Skeletal muscle tissue (tissue), 4 donors: ENCODE results near the gene ZNF614. TPM values are rescaled to one million over a fixed set of nuclear protein-coding genes. Genes with fewer than 3 reads are reported as not detected.
"Not testable (repeated sequence)": the region's sequence is repeated elsewhere in the genome, so short reads cannot be mapped to it uniquely, and the experiment has no call there.

ENCODE experiments used
- H3K27ac ChIP-seq: one replicate; pipeline ENCODE4 v1.7.0; 2013; ENCODE audit warnings: mild to moderate bottlenecking, low read depth, low read length, inconsistent platforms
- H3K27me3 ChIP-seq, 3 donors: one replicate each; pipeline ENCODE4 v1.7.0; 2013; ENCODE audit warnings: low read length in 3 of 3; ENCODE audit not compliant: control insufficient read depth in 3 of 3, insufficient read depth in 3 of 3
- H3K36me3 ChIP-seq, 3 donors: one replicate each; pipeline ENCODE4 v1.7.0; 2013; ENCODE audit warnings: low read length in 3 of 3; ENCODE audit not compliant: control insufficient read depth in 3 of 3, insufficient read depth in 3 of 3
- H3K4me1 ChIP-seq, 3 donors: one replicate each; pipeline ENCODE4 v1.7.0; 2013; ENCODE audit warnings: low read length in 3 of 3, mild to moderate bottlenecking in 3 of 3; ENCODE audit not compliant: control insufficient read depth in 3 of 3, insufficient read depth in 3 of 3
- H3K4me3 ChIP-seq, 3 donors: one replicate each; pipeline ENCODE4 v1.7.0; 2013; ENCODE audit warnings: low read length in 3 of 3
- H3K9ac ChIP-seq, 3 donors: one replicate each; pipeline ENCODE4 v1.7.0; 2013; ENCODE audit warnings: low read length in 3 of 3, mild to moderate bottlenecking in 3 of 3, moderate library complexity in 2 of 3, low read depth in 1 of 3
- H3K9me3 ChIP-seq, 3 donors: one replicate each; pipeline ENCODE4 v1.7.0; 2013; ENCODE audit warnings: low read length in 3 of 3; ENCODE audit not compliant: control insufficient read depth in 3 of 3
- total RNA-seq: library from RNA; depleted of rRNA; stranded (reverse); fragments of >200 nt; gene quantifications from one replicate; pipeline ENCODE4 v1.2.3, GENCODE V29; 2014
- donor health status: Osteomylitis.

ZNF614 gene
- total RNA-seq, 1 donor from 2014 or later: 7.8 TPM

GRCh38 chr19:51994048-51994644, 34.0 kb downstream of the ZNF614 start:
- no peak overlapping the region for H3K27ac ChIP-seq
- H3K36me3 ChIP-seq: peaks cover 60 to 78% (median 62%) of the 10 kb centered on the region in 3 donors
- H3K27me3 ChIP-seq: no peaks in the 10 kb centered on the region
- H3K4me1 ChIP-seq: no peaks in the 10 kb centered on the region
- H3K9ac ChIP-seq: no peak overlapping the region
- peak overlapping the region in 1 of 3 donors; percentile 33 for H3K4me3 ChIP-seq
- H3K9me3 ChIP-seq: peaks cover 33 to 63% (median 52%) of the 10 kb centered on the region in 3 donors

- Histone ChIP-seq H3K9me3 (peaks cover 36 to 64% (median 54%) of the 10 kb centered on the region in 3 donors), H3K4me1 (no peaks in the 10 kb centered on the region), H3K27me3 (no peaks in the 10 kb centered on the region), H3K27ac (no peak overlapping the region), H3K9ac (no peak overlapping the region), H3K4me3 (peak overlapping the region in 2 of 3 donors; percentile 8 to 33), H3K36me3 (peaks cover 53 to 71% (median 54%) of the 10 kb centered on the region in 3 donors)
These were observed 34.8 kb downstream of the ZNF614 start for GRCh38 chr19:51993422-51993821.

GRCh38 chr19:51986309-51987291, 41.6 kb downstream of the ZNF614 start, which contains the start of gene ZNF350:
TSS of gene ZNF350 (minus strand) at chr19:51986840. CDS start at chr19:51974360, 12,480 bp downstream.
- H3K9me3 ChIP-seq: peaks cover 6 to 21% (median 12%) of the 10 kb centered on the region in 3 donors
- peaks cover 0 to 12% (median 3%) of the 10 kb centered on the region in 3 donors for H3K4me1 ChIP-seq
- peak within 1 kb of the TSS; percentile 73 for H3K27ac ChIP-seq
- peaks cover 3 to 7% (median 7%) of the 10 kb centered on the region in 3 donors for H3K36me3 ChIP-seq
- no peaks in the 10 kb centered on the region for H3K27me3 ChIP-seq
- H3K4me3 ChIP-seq: peak within 1 kb of the TSS; percentile 97 to 100 (median 99)
- H3K9ac ChIP-seq: peak within 1 kb of the TSS; percentile 91 to 97 (median 94)

GRCh38 chr19:51983361-51983760, 44.8 kb downstream of the ZNF614 start:
- Histone ChIP-seq H3K36me3 (peaks cover 12 to 23% (median 17%) of the 10 kb centered on the region in 3 donors), H3K27me3 (no peaks in the 10 kb centered on the region), H3K27ac (no peak overlapping the region), H3K9ac (no peak overlapping the region), H3K4me3 (no peak overlapping the region), H3K9me3 (peaks cover 10 to 16% (median 11%) of the 10 kb centered on the region in 3 donors), H3K4me1 (peaks cover 0 to 12% (median 3%) of the 10 kb centered on the region in 3 donors)

- not testable (repeated sequence) for H3K9ac ChIP-seq, H3K27ac ChIP-seq, H3K4me3 ChIP-seq, H3K27me3 ChIP-seq, H3K4me1 ChIP-seq
- Histone ChIP-seq H3K36me3 (peaks cover 14 to 28% (median 18%) of the 10 kb centered on the region in 3 donors), H3K9me3 (peaks cover 9 to 28% (median 17%) of the 10 kb centered on the region in 3 donors)
These were observed 47.3 kb downstream of the ZNF614 start for GRCh38 chr19:51980926-51981325.

- Histone ChIP-seq H3K4me1 (peaks cover 0 to 1% (median 0%) of the 10 kb centered on the region in 3 donors), H3K27me3 (no peaks in the 10 kb centered on the region), H3K9me3 (peaks cover 9 to 28% (median 15%) of the 10 kb centered on the region in 3 donors), H3K36me3 (peaks cover 14 to 30% (median 20%) of the 10 kb centered on the region in 3 donors), H3K4me3 (no peak overlapping the region), H3K9ac (no peak overlapping the region), H3K27ac (no peak overlapping the region)
These were observed 48.0 kb downstream of the ZNF614 start for GRCh38 chr19:51980116-51980736.

GRCh38 chr19:51978882-51979281, 49.3 kb downstream of the ZNF614 start:
- no peaks in the 10 kb centered on the region for H3K27me3 ChIP-seq
- peaks cover 12 to 40% (median 20%) of the 10 kb centered on the region in 3 donors for H3K9me3 ChIP-seq
- H3K36me3 ChIP-seq: peaks cover 20 to 40% (median 29%) of the 10 kb centered on the region in 3 donors
- H3K27ac ChIP-seq: no peak overlapping the region
- H3K9ac ChIP-seq: no peak overlapping the region
- H3K4me1 ChIP-seq: no peaks in the 10 kb centered on the region
- H3K4me3 ChIP-seq: peak overlapping the region in 2 of 3 donors; percentile 24 to 42

GRCh38 chr19:51977346-51977745, 50.8 kb downstream of the ZNF614 start:
- no peak overlapping the region for H3K9ac ChIP-seq
- H3K9me3 ChIP-seq: peaks cover 18 to 51% (median 28%) of the 10 kb centered on the region in 3 donors
- no peak overlapping the region for H3K27ac ChIP-seq
- H3K4me3 ChIP-seq: no peak overlapping the region
- peaks cover 36 to 44% (median 43%) of the 10 kb centered on the region in 3 donors for H3K36me3 ChIP-seq
- no peaks in the 10 kb centered on the region for H3K27me3 ChIP-seq
- H3K4me1 ChIP-seq: no peaks in the 10 kb centered on the region

- no peaks in the 10 kb centered on the region for H3K27me3 ChIP-seq
- no peak overlapping the region for H3K9ac ChIP-seq
- no peaks in the 10 kb centered on the region for H3K4me1 ChIP-seq
- H3K9me3 ChIP-seq: peaks cover 20 to 53% (median 31%) of the 10 kb centered on the region in 3 donors
- H3K27ac ChIP-seq: no peak overlapping the region
- peaks cover 40 to 49% (median 45%) of the 10 kb centered on the region in 3 donors for H3K36me3 ChIP-seq
- H3K4me3 ChIP-seq: no peak overlapping the region
These were observed 51.3 kb downstream of the ZNF614 start for GRCh38 chr19:51976852-51977251.
